BE2C (cell line): Measurements from ENCODE around the gene NOX5.

Experiments
- DNase-seq: peaks from one replicate; pipeline ENCODE4 v3.0.0-alpha.2; 2020
- H3K27me3 ChIP-seq: fragments of 250-450 bp; sonication (Bioruptor Pico); 2 replicates; pipeline ENCODE4 v1.5.1; 2020; ENCODE audit warnings: mild to moderate bottlenecking
- H3K36me3 ChIP-seq: fragments of 250-450 bp; sonication (Bioruptor Pico); 2 replicates; pipeline ENCODE4 v1.5.1; 2020; ENCODE audit warnings: mild to moderate bottlenecking
- H3K4me1 ChIP-seq: fragments of 250-450 bp; sonication (Bioruptor Pico); 2 replicates; pipeline ENCODE4 v1.5.1; 2020
- H3K4me3 ChIP-seq: 2 replicates; pipeline ENCODE4 v1.5.1; 2011; ENCODE audit warnings: low read depth, low read length
- H3K9me3 ChIP-seq: fragments of 250-450 bp; sonication (Bioruptor Pico); 2 replicates; pipeline ENCODE4 v1.5.1; 2020
- CTCF ChIP-seq: IDR thresholded peaks from 2 replicates; pipeline ENCODE4 v1.5.1; 2012; ENCODE audit warnings: mild to moderate bottlenecking, low read depth, low read length

NOX5 gene

DNA sequence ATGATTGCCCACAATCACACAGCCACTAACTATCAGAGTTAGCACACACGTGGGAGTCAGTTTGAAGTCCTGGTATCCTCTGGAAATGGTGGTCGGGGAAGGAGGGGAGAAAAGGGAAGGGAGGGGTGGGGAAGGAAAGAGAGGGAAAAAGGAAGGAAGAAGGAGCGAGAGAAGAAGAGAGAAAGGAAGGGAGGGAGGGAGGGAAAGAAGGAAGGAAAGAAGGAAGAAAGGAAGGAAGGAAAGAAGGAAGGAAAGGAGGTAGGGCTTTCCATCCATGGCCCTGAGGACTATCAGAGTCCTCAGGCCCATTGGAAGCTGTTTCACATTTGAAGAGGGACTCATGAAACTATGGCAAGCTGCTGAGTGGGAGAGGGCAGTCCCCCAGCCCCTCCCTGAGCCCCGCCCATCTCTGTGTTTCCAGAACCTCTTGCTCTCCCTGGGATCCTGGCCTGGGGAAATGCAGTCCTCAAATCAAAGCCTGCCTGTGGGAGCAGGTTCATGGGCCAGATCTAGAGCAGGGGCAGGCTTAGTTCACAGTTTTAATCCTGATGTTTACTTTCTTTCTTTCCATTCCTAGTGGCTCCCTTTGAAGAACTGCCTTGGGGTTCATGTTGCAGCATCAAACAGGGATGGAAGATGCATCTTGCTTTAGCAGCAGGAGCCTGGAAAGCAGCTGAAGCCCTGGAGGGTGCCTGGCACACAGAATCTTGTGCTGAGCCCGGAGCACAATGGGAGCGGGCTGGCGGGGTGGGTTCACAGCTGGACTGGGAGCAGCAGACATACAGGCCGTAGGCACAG is 79.8 kb downstream of the NOX5 start:
- no peak for TF ChIP-seq CTCF
- no peaks in the 10 kb centered on the region for H3K36me3 ChIP-seq
- DNase-seq: peak; percentile 45
- no peaks in the 10 kb centered on the region; the same call in 1 of the 2 replicates for H3K9me3 ChIP-seq
- no peaks in the 10 kb centered on the region for H3K27me3 ChIP-seq
- no peak overlapping the region for H3K4me3 ChIP-seq
- H3K4me1 ChIP-seq: peaks cover 35% of the 10 kb centered on the region

DNA sequence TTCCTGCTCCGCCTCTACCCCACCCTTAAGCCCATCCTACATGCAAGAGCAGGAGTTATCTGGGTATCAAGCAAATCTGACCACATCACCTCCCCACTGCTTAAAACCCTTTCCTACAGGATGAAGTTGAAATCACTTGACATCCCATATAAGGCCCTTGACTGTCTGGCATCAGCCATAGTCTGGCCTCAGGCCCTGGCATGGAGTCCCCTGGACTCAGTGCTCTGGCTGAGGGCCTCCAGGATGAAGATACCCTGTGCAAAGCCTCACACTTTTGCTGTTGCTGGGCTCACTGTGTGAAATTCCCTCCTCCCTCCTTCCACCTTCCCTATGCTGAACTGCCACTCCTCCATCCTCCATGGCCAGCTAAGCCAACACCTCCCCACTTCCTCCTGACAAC is 80.8 kb downstream of the NOX5 start:
- no peaks in the 10 kb centered on the region for H3K27me3 ChIP-seq
- no peaks in the 10 kb centered on the region for H3K36me3 ChIP-seq
- H3K4me3 ChIP-seq: no peak overlapping the region
- H3K9me3 ChIP-seq: no peaks in the 10 kb centered on the region; the same call in 1 of the 2 replicates
- no peak for TF ChIP-seq CTCF
- peaks cover 39% of the 10 kb centered on the region for H3K4me1 ChIP-seq
- no peak for DNase-seq

GRCh38 chr15:69096196-69096595 is 81.7 kb downstream of the NOX5 start:
- no peaks in the 10 kb centered on the region; the same call in 1 of the 2 replicates for H3K9me3 ChIP-seq
- no peaks in the 10 kb centered on the region for H3K27me3 ChIP-seq
- peaks cover 39% of the 10 kb centered on the region for H3K4me1 ChIP-seq
- peak; percentile 28 for DNase-seq
- no peaks in the 10 kb centered on the region for H3K36me3 ChIP-seq
- no peak overlapping the region for H3K4me3 ChIP-seq
- TF ChIP-seq CTCF: no peak

DNA sequence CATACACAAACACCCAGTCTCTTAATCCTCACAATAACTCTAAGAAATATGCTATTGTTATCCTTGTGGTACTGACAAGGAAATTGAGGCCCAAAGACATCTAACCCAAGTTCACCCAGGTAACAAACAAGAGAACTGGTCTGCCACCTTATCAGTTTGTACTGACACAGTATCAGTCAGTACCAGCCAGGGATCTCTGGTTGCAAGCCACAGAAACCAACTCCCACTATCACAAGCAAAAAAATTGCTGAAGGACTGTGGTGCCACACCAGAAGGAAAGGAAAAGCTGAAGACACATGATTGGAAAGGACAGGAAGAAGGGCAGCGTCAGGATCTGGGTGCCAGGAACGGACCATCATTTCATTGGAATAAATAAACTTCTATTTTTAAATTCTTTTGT is 82.1 kb downstream of the NOX5 start:
- no peak overlapping the region for H3K4me3 ChIP-seq
- no peaks in the 10 kb centered on the region for H3K27me3 ChIP-seq
- no peak for DNase-seq
- H3K4me1 ChIP-seq: peaks cover 39% of the 10 kb centered on the region
- H3K36me3 ChIP-seq: no peaks in the 10 kb centered on the region
- no peaks in the 10 kb centered on the region; the same call in 1 of the 2 replicates for H3K9me3 ChIP-seq
- no peak for TF ChIP-seq CTCF

GRCh38 chr15:69098771-69099170 is 84.3 kb downstream of the NOX5 start:
- Histone ChIP-seq H3K36me3 (no peaks in the 10 kb centered on the region), H3K9me3 (no peaks in the 10 kb centered on the region; the same call in 1 of the 2 replicates), H3K4me3 (no peak overlapping the region), H3K27me3 (no peaks in the 10 kb centered on the region), H3K4me1 (peaks cover 43% of the 10 kb centered on the region)
- peak; percentile 55 for DNase-seq
- TF ChIP-seq CTCF: no peak

DNA sequence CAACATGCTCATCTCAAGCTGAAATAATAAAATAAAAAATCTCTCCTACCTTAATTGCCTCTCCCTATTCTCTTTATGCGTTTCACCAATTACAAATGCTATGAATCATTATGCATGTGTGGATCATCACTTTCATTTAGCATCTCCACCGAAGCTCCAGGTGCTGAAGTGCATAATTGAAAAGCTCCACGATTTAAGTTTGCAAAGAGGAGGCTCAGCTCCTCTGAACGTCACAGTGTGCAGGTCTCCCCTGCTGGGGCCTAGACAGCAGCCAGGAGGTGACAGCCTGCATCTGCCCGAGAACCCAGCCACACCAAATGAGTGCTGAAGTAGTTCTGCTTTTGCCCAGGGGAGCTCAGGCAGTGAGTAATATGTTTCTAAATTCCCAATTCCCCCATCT is 85.4 kb downstream of the NOX5 start:
- no peak overlapping the region for H3K4me3 ChIP-seq
- no peaks in the 10 kb centered on the region; the same call in 1 of the 2 replicates for H3K9me3 ChIP-seq
- no peaks in the 10 kb centered on the region for H3K27me3 ChIP-seq
- no peak for DNase-seq
- H3K36me3 ChIP-seq: no peaks in the 10 kb centered on the region
- peaks cover 37% of the 10 kb centered on the region for H3K4me1 ChIP-seq
- no peak for TF ChIP-seq CTCF
